ENCODE measurements around the gene DEDD. TPM values are rescaled to one million over a fixed set of nuclear protein-coding genes. Genes with fewer than 3 reads are reported as not detected.
A peak's percentile ranks its signal among the peaks of the same experiment; 100 is the strongest.

Gene DEDD
- total RNA-seq, 3 donors from 2014 or later (not counting 1 experiment from before 2014, with no cell fraction given), result 40.6 to 44.0 (median 43.0) TPM

DNA sequence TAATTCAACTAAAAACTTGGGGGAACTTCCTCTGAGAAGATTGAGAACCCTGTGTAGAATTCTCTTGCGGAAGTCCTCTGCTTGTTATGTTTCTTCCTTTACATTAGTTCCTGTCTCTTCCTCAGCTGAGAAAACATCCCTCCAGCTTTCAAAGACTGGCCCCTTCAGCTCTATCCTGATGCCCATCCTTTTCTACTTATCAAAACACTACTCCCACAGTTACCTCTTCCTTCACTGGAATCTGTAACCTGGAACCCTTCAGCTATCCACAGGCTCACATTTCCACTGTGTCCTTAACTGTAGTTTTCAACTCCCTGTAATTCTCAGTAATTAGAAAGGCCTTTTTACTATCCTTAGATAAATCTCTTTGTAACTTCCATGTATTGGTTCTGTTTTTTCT is 6.0 kb upstream of the DEDD start:
- Histone ChIP-seq H3K4me3 (ENCODE audit: low read length) (no peak overlapping the region), H3K4me1 (ENCODE audit: control insufficient read depth, insufficient read depth, low read length) (peaks cover 8% of the 10 kb centered on the region), H3K27me3 (ENCODE audit: control insufficient read depth, insufficient read depth, low read length) (no peaks in the 10 kb centered on the region), H3K36me3 (ENCODE audit: control insufficient read depth, insufficient read depth, low read length) (no peaks in the 10 kb centered on the region), H3K9me3 (ENCODE audit: control insufficient read depth, insufficient read depth, low read length) (no peaks in the 10 kb centered on the region), H3K27ac (ENCODE audit: low read length) (no peak overlapping the region)
- no peak for ATAC-seq
- no peaks in the 10 kb centered on the region for H3K36me3 Mint-ChIP-seq
- H3K27me3 Mint-ChIP-seq (ENCODE audit: low read depth in 2 of 2), result no peaks in the 10 kb centered on the region
- 86% methylated on average over 1 of the region's 1 CpG for WGBS (ENCODE audit: insufficient coverage)
- intact Hi-C loops (cut with micrococcal nuclease), result no loop called here
- H3K4me3 Mint-ChIP-seq, result no peak overlapping the region
- no peak overlapping the region for H3K27ac Mint-ChIP-seq
- peaks cover 0 to 16% of the 10 kb centered on the region in 2 donors for H3K4me1 Mint-ChIP-seq
- TF ChIP-seq, protein P1, sequence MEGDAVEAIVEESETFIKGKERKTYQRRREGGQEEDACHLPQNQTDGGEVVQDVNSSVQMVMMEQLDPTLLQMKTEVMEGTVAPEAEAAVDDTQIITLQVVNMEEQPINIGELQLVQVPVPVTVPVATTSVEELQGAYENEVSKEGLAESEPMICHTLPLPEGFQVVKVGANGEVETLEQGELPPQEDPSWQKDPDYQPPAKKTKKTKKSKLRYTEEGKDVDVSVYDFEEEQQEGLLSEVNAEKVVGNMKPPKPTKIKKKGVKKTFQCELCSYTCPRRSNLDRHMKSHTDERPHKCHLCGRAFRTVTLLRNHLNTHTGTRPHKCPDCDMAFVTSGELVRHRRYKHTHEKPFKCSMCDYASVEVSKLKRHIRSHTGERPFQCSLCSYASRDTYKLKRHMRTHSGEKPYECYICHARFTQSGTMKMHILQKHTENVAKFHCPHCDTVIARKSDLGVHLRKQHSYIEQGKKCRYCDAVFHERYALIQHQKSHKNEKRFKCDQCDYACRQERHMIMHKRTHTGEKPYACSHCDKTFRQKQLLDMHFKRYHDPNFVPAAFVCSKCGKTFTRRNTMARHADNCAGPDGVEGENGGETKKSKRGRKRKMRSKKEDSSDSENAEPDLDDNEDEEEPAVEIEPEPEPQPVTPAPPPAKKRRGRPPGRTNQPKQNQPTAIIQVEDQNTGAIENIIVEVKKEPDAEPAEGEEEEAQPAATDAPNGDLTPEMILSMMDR (IDR thresholded peaks at IDR 0.05), result no peak
- DNase-seq, result no peak
- no peaks in the 10 kb centered on the region for H3K9me3 Mint-ChIP-seq

GRCh38 chr1:161137881-161138280 is 5.4 kb upstream of the DEDD start:
- intact Hi-C loops (cut with micrococcal nuclease), result no loop called here
- no peaks in the 10 kb centered on the region for H3K36me3 ChIP-seq (ENCODE audit: control insufficient read depth, insufficient read depth, low read length)
- Mint-ChIP-seq H3K9me3 (no peaks in the 10 kb centered on the region), H3K36me3 (no peaks in the 10 kb centered on the region), H3K27me3 (ENCODE audit: low read depth in 2 of 2) (no peaks in the 10 kb centered on the region), H3K27ac (no peak overlapping the region), H3K4me3 (no peak overlapping the region), H3K4me1 (peaks cover 0 to 16% of the 10 kb centered on the region in 2 donors)
- no peak overlapping the region for H3K4me3 ChIP-seq (ENCODE audit: low read length)
- TF ChIP-seq, protein P1 (IDR thresholded peaks at IDR 0.05), result no peak
- DNase-seq (no peak), ATAC-seq (no peak)
- H3K27me3 ChIP-seq (ENCODE audit: control insufficient read depth, insufficient read depth, low read length), result no peaks in the 10 kb centered on the region
- WGBS (ENCODE audit: insufficient coverage), result 94% methylated on average over 3 of the region's 3 CpGs
- no peak overlapping the region for H3K27ac ChIP-seq (ENCODE audit: low read length)
- H3K9me3 ChIP-seq (ENCODE audit: control insufficient read depth, insufficient read depth, low read length), result no peaks in the 10 kb centered on the region
- peaks cover 12% of the 10 kb centered on the region for H3K4me1 ChIP-seq (ENCODE audit: control insufficient read depth, insufficient read depth, low read length)

GRCh38 chr1:161133220-161133740 is 813 bp upstream of the DEDD start:
- no peaks in the 10 kb centered on the region for H3K27me3 Mint-ChIP-seq (ENCODE audit: low read depth in 2 of 2)
- Histone ChIP-seq H3K36me3 (ENCODE audit: control insufficient read depth, insufficient read depth, low read length) (peaks cover 3% of the 10 kb centered on the region), H3K4me1 (ENCODE audit: control insufficient read depth, insufficient read depth, low read length) (peaks cover 21% of the 10 kb centered on the region), H3K4me3 (ENCODE audit: low read length) (peak overlapping the region; percentile 77), H3K27ac (ENCODE audit: low read length) (peak overlapping the region; percentile 81), H3K27me3 (ENCODE audit: control insufficient read depth, insufficient read depth, low read length) (no peaks in the 10 kb centered on the region), H3K9me3 (ENCODE audit: control insufficient read depth, insufficient read depth, low read length) (no peaks in the 10 kb centered on the region)
- H3K36me3 Mint-ChIP-seq, result no peaks in the 10 kb centered on the region
- TF ChIP-seq, protein P1 (IDR thresholded peaks at IDR 0.05), result no peak
- intact Hi-C loops (cut with micrococcal nuclease), result loop anchor here (1.0 kb wide), 1 partner anchor 20 kb away; the partner anchor contains the start of gene UFC1
- peak in 2 of 3 donors; percentile 2 to 5 for ATAC-seq
- H3K27ac Mint-ChIP-seq, result no peak overlapping the region
- peaks cover 19 to 39% of the 10 kb centered on the region in 2 donors for H3K4me1 Mint-ChIP-seq
- DNase-seq, result no peak
- no peak overlapping the region for H3K4me3 Mint-ChIP-seq
- no peaks in the 10 kb centered on the region for H3K9me3 Mint-ChIP-seq
- WGBS (ENCODE audit: insufficient coverage), result 7% methylated on average over 11 of the region's 11 CpGs

All from natural killer cell (primary cell).